H54 (cell line): Measurements from ENCODE around the gene SDHAF2.
"Not testable (repeated sequence)": the region's sequence is repeated elsewhere in the genome, so short reads cannot be mapped to it uniquely, and the experiment has no call there.

Experiments used
- DNase-seq: peaks from one replicate; pipeline ENCODE4 v3.0.0; 2011; ENCODE audit warnings: low spot score, mixed read lengths; ENCODE audit not compliant: insufficient read length
- FAIRE-seq: peaks from 3 replicates; lab custom pipeline; 2011; peaks lifted over from hg19 to GRCh38; lab: Jason Lieb, UNC
- POLR2A ChIP-seq: IDR thresholded peaks from 2 replicates; pipeline ENCODE4 v1.6.1; 2011; ENCODE audit warnings: low read depth, mild to moderate bottlenecking, low read length

Gene SDHAF2

GRCh38 chr11:61429691-61430582 is at the start of gene SDHAF2, which contains the start of gene CPSF7:
Gene SDHAF2 (plus strand): TSS chr11:61430124. CDS start chr11:61430147, 23 bp downstream.
Gene CPSF7 (minus strand): TSS chr11:61429975. CDS start chr11:61429235, 740 bp downstream.
- DNase-seq (peak; percentile 94), FAIRE-seq (peak; percentile 48)
- TF ChIP-seq POLR2A, result peak; percentile 58

- no peak for TF ChIP-seq POLR2A
- DNase-seq (no peak), FAIRE-seq (no peak)
These were observed 49.0 kb upstream of the SDHAF2 start for GRCh38 chr11:61380884-61381283.

GRCh38 chr11:61383859-61384258 is 46.1 kb upstream of the SDHAF2 start:
- not testable (repeated sequence) for DNase-seq, FAIRE-seq

- DNase-seq (no peak), FAIRE-seq (no peak)
- TF ChIP-seq POLR2A, result no peak
These were observed 45.4 kb upstream of the SDHAF2 start for GRCh38 chr11:61384271-61385242.

GRCh38 chr11:61390161-61390560 is 39.8 kb upstream of the SDHAF2 start:
- no peak for DNase-seq
- TF ChIP-seq POLR2A, result no peak
- FAIRE-seq, result no peak

- TF ChIP-seq POLR2A, result no peak
- FAIRE-seq, result no peak
- no peak for DNase-seq
These were observed 36.8 kb upstream of the SDHAF2 start for GRCh38 chr11:61392981-61393595.

- FAIRE-seq (no peak), DNase-seq (no peak)
- no peak for TF ChIP-seq POLR2A
These were observed 28.8 kb upstream of the SDHAF2 start for GRCh38 chr11:61401173-61401572.

- no peak for TF ChIP-seq POLR2A
- DNase-seq (no peak), FAIRE-seq (no peak)
These were observed 28.4 kb upstream of the SDHAF2 start for GRCh38 chr11:61401573-61401972.

- no peak for FAIRE-seq
- no peak for TF ChIP-seq POLR2A
- DNase-seq, result no peak
These were observed 26.3 kb upstream of the SDHAF2 start for GRCh38 chr11:61403658-61404057.

- no peak for FAIRE-seq
- DNase-seq, result no peak
- no peak for TF ChIP-seq POLR2A
These were observed 25.8 kb upstream of the SDHAF2 start for GRCh38 chr11:61404103-61404502.

- DNase-seq, result no peak
- FAIRE-seq, result no peak
- no peak for TF ChIP-seq POLR2A
These were observed 25.3 kb upstream of the SDHAF2 start for GRCh38 chr11:61404641-61405040.

GRCh38 chr11:61406067-61406466 is 23.9 kb upstream of the SDHAF2 start:
- TF ChIP-seq POLR2A, result no peak
- FAIRE-seq (no peak), DNase-seq (no peak)

- FAIRE-seq (no peak), DNase-seq (no peak)
- no peak for TF ChIP-seq POLR2A
These were observed 22.8 kb upstream of the SDHAF2 start for GRCh38 chr11:61406991-61407728.
